HepG2 (cell line): ENCODE data around the gene HDGF. TPM values are rescaled to one million over a fixed set of nuclear protein-coding genes. Genes with fewer than 3 reads are reported as not detected.

Experiments used
- ADNP ChIP-seq: sonication (generic); formaldehyde crosslinking; IDR thresholded peaks from 2 replicates; pipeline ENCODE4 v1.4.0; 2020; ENCODE audit warnings: missing genetic modification reagents
- ATM ChIP-seq: fragments of 450-650 bp; IDR thresholded peaks from 2 replicates; pipeline ENCODE4 v1.7.1; 2017; ENCODE audit warnings: mild to moderate bottlenecking, borderline replicate concordance
- DMAP1 ChIP-seq: IDR thresholded peaks from 2 replicates; pipeline ENCODE4 v1.6.1; 2016
- KDM2A ChIP-seq: sonication (generic); formaldehyde crosslinking; IDR thresholded peaks from 2 replicates; pipeline ENCODE4 v1.4.0; 2020; ENCODE audit warnings: low read depth, missing genetic modification reagents, borderline replicate concordance
- KLF6 ChIP-seq: IDR thresholded peaks from 2 replicates; pipeline ENCODE4 v1.8.0; 2016; ENCODE audit warnings: missing biosample characterization, missing genetic modification reagents
- MIXL1 ChIP-seq: IDR thresholded peaks from 2 replicates; pipeline ENCODE4 v1.6.1; 2016
- MXI1 ChIP-seq: IDR thresholded peaks from 3 replicates; pipeline ENCODE4 v1.6.1; 2012; ENCODE audit warnings: low read depth, low read length, inconsistent platforms, borderline replicate concordance
- NFKBIZ ChIP-seq: IDR thresholded peaks from 2 replicates; pipeline ENCODE4 v1.6.1; 2018; ENCODE audit warnings: missing genetic modification reagents, missing compliant biosample characterization
- RBM22 ChIP-seq: fragments of 200-400 bp; formaldehyde crosslinking; optimal IDR thresholded peaks from 2 replicates; pipeline ENCODE3; 2017; ENCODE audit warnings: mild to moderate bottlenecking, low read length, moderate library complexity
- SALL2 ChIP-seq: sonication (generic); formaldehyde crosslinking; IDR thresholded peaks from 2 replicates; pipeline ENCODE4 v1.8.1; 2023; ENCODE audit warnings: mild to moderate bottlenecking, missing genetic modification reagents, inconsistent platforms
- SAP130 ChIP-seq: IDR thresholded peaks from 2 replicates; pipeline ENCODE4 v1.6.1; 2016; ENCODE audit warnings: low read depth
- STAG1 ChIP-seq: sonication (generic); formaldehyde crosslinking; IDR thresholded peaks from 2 replicates; pipeline ENCODE4 v1.4.0; 2020; ENCODE audit warnings: missing genetic modification reagents
- THAP9 ChIP-seq: sonication (generic); formaldehyde crosslinking; IDR thresholded peaks from 2 replicates; pipeline ENCODE4; 2020; ENCODE audit warnings: missing genetic modification reagents, mild to moderate bottlenecking, borderline replicate concordance
- TRIM22 ChIP-seq: fragments of 450-650 bp; IDR thresholded peaks from 2 replicates; pipeline ENCODE4 v1.6.1; 2017
- ZBTB14 ChIP-seq: sonication (generic); formaldehyde crosslinking; IDR thresholded peaks from 2 replicates; pipeline ENCODE4 v1.4.0; 2020; ENCODE audit warnings: missing genetic modification reagents
- ZBTB26 ChIP-seq: IDR thresholded peaks from 2 replicates; pipeline ENCODE4 v1.6.1; 2016; ENCODE audit warnings: missing compliant biosample characterization, missing genetic modification reagents, borderline replicate concordance
- ZFP36 ChIP-seq: fragments of 150-350 bp; IDR thresholded peaks from 2 replicates; pipeline ENCODE4 v1.6.1; 2018; ENCODE audit warnings: borderline replicate concordance, low read length, low read depth; ENCODE audit not compliant: partially characterized antibody
- ZNF350 ChIP-seq: sonication (generic); formaldehyde crosslinking; IDR thresholded peaks from 2 replicates; pipeline ENCODE4 v1.4.0; 2020; ENCODE audit warnings: mild to moderate bottlenecking, low read depth, missing genetic modification reagents, borderline replicate concordance
- ZNF549 ChIP-seq: sonication (generic); formaldehyde crosslinking; IDR thresholded peaks from 2 replicates; pipeline ENCODE4 v1.5.0; 2020; ENCODE audit warnings: missing genetic modification reagents
- ZNF747 ChIP-seq: sonication (generic); formaldehyde crosslinking; IDR thresholded peaks from 2 replicates; pipeline ENCODE4 v1.8.1; 2023; ENCODE audit warnings: missing genetic modification reagents, mild to moderate bottlenecking, borderline replicate concordance
- polyA plus RNA-seq, 8 experiments: library from polyadenylated mRNA; depleted of rRNA in 3 of 8; stranded (reverse) in 7 of 8; unstranded in 1 of 8; fragments of >200 nt; fragmentation: Illumina TruSeq in 4 of 8; extraction: Trizol in 4 of 8; gene quantifications; 2 replicates each; pipeline versions ENCODE4 v1.2.1 to v1.2.3, GENCODE V29; 2011 to 2016; ENCODE audit warnings: low read depth in 4 of 8, missing spikeins in 1 of 8, mixed read lengths in 1 of 8; ENCODE audit not compliant: insufficient read depth in 1 of 8
- total RNA-seq, 5 experiments: library from RNA; depleted of rRNA; stranded (reverse); fragments of >200 nt; fragmentation: Illumina TruSeq; extraction: Trizol; gene quantifications; 2 replicates each; pipeline ENCODE4 v1.2.3, GENCODE V29; 2016; ENCODE audit warnings: low read depth in 1 of 5
- TF ChIP-seq, protein P1 (sequence below): sonication (generic); formaldehyde crosslinking; IDR thresholded peaks from 2 replicates; pipeline ENCODE4 v1.5.1; 2020; ENCODE audit warnings: missing genetic modification reagents, mild to moderate bottlenecking, borderline replicate concordance

Gene HDGF
- total and polyA plus RNA-seq, 2 of the 13 experiments (the other 11 are each of a cell fraction or from before 2014, with no cell fraction given) = 156 to 196 TPM

DNA sequence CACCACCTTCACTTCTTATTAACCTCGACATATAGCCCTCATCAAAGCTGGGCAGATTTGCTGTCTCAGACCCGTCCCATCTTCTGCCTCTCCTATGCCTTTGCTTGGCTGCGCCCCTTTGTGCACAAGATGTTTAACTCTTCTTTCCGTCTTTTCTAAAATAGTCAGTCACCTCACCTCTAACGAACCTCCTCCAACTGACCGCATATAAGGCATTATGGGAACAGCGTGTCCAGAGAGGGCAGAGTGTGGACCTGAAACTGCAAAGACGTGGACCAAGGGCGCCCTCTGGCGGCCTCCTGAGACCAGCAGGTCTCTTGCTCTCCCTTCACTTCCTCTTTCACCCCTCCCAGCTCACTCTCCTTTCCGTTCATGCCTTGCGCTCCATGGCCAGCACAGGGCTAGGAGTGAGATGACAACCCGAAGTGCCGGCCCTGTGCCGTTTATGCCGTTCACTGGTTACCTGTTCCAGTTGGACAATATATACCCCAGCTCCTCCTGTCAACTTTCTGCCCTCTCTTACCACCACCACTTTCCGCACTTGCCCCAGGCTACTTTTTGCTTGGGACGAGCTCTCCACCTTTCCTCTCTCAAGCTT, 25.7 kb downstream of the HDGF start (continued):
- TF ChIP-seq TRIM22 (no peak), ZBTB26 (CRISPR knock-in tag) (peak; percentile 80; the same call in 1 of the 2 replicates), NFKBIZ (CRISPR knock-in tag) (no peak), SALL2 (CRISPR knock-in tag) (peak; percentile 45; the same call in 1 of the 2 replicates), STAG1 (CRISPR knock-in tag) (peak; percentile 89), ZNF747 (no peak), KDM2A (CRISPR knock-in tag) (peak; percentile 66), ATM (no peak), MXI1 (peak; percentile 50; the same call in 1 of the 3 replicates), MIXL1 (CRISPR knock-in tag) (peak; percentile 31; the same call in 1 of the 2 replicates), ZNF350 (peak; percentile 61; the same call in 1 of the 2 replicates), SAP130 (CRISPR knock-in tag) (peak; percentile 65; the same call in 1 of the 2 replicates), ADNP (CRISPR knock-in tag) (no peak), RBM22 (no peak), DMAP1 (CRISPR knock-in tag) (0 out of 2 replicates have a peak, but pooled peaks have one; percentile 30), THAP9 (CRISPR knock-in tag) (0 out of 2 replicates have a peak, but pooled peaks have one; percentile 18), ZBTB14 (CRISPR knock-in tag) (no peak), KLF6 (CRISPR knock-in tag) (0 out of 2 replicates have a peak, but pooled peaks have one; percentile 26), ZFP36 (peak; percentile 32), ZNF549 (CRISPR knock-in tag) (no peak)
- TF ChIP-seq, protein P1, sequence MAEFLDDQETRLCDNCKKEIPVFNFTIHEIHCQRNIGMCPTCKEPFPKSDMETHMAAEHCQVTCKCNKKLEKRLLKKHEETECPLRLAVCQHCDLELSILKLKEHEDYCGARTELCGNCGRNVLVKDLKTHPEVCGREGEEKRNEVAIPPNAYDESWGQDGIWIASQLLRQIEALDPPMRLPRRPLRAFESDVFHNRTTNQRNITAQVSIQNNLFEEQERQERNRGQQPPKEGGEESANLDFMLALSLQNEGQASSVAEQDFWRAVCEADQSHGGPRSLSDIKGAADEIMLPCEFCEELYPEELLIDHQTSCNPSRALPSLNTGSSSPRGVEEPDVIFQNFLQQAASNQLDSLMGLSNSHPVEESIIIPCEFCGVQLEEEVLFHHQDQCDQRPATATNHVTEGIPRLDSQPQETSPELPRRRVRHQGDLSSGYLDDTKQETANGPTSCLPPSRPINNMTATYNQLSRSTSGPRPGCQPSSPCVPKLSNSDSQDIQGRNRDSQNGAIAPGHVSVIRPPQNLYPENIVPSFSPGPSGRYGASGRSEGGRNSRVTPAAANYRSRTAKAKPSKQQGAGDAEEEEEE (CRISPR knock-in tag) = no peak
